ENCODE results near the gene RBP3.

The RBP3 gene

GRCh38 chr10:47310090-47310505 lies 38.1 kb upstream of the RBP3 start:
- no peak overlapping the region for H3K27ac ChIP-seq (ENCODE audit: low read length)
- TF ChIP-seq CTCF (IDR thresholded peaks at IDR 0.05; ENCODE audit: low read depth, low read length) (no peak), EZH2phosphoT487 (IDR thresholded peaks at IDR 0.05; ENCODE audit: low read depth) (no peak)
- H3K4me1 ChIP-seq (ENCODE audit: low read length): peaks cover 8% of the 10 kb centered on the region

GRCh38 chr10:47311193-47311931 lies 36.8 kb upstream of the RBP3 start:
- H3K9ac ChIP-seq (ENCODE audit: low read length): peak overlapping the region; percentile 6; the same call in 1 of the 2 replicates
- peak overlapping the region; percentile 77; the same call in 1 of the 2 replicates for H2AFZ ChIP-seq (ENCODE audit: low read depth, low read length)
- no peak for TF ChIP-seq EZH2phosphoT487 (IDR thresholded peaks at IDR 0.05; ENCODE audit: low read depth)
- TF ChIP-seq CTCF (IDR thresholded peaks at IDR 0.05; ENCODE audit: low read depth, low read length): no peak

More at GRCh38 chr10:47310090-47310505, 38.1 kb upstream of the RBP3 start:
- Histone ChIP-seq H3K27me3 (ENCODE audit: low read depth, low read length) (no peaks in the 10 kb centered on the region), H3K36me3 (replicated peaks; ENCODE audit: low read depth, low read length) (no peaks in the 10 kb centered on the region), H4K20me1 (ENCODE audit: insufficient read depth, low read length) (no peaks in the 10 kb centered on the region), H2AFZ (ENCODE audit: low read depth, low read length) (no peak overlapping the region), H3K4me3 (ENCODE audit: low read length) (no peak overlapping the region), H3K4me2 (ENCODE audit: low read length) (no peak overlapping the region), H3K79me2 (ENCODE audit: low read length) (no peaks in the 10 kb centered on the region), H3K9me3 (ENCODE audit: insufficient read depth, low read length) (no peaks in the 10 kb centered on the region), H3K9ac (ENCODE audit: low read length) (no peak overlapping the region)

GRCh38 chr10:47311932-47312662 lies 36.1 kb upstream of the RBP3 start:
- H3K9ac ChIP-seq (ENCODE audit: low read length): peak overlapping the region; percentile 6; the same call in 1 of the 2 replicates
- H3K27ac ChIP-seq (ENCODE audit: low read length): no peak overlapping the region
- peaks cover 8% of the 10 kb centered on the region for H3K4me1 ChIP-seq (ENCODE audit: low read length)
- no peaks in the 10 kb centered on the region for H3K9me3 ChIP-seq (ENCODE audit: insufficient read depth, low read length)
- peak; percentile 86 for TF ChIP-seq CTCF (IDR thresholded peaks at IDR 0.05; ENCODE audit: low read depth, low read length)
- no peak for TF ChIP-seq EZH2phosphoT487 (IDR thresholded peaks at IDR 0.05; ENCODE audit: low read depth)
- peak overlapping the region; percentile 64 for H3K4me2 ChIP-seq (ENCODE audit: low read length)
- H3K4me3 ChIP-seq (ENCODE audit: low read length): peak overlapping the region; percentile 31; the same call in 1 of the 2 replicates
- H3K79me2 ChIP-seq (ENCODE audit: low read length): no peaks in the 10 kb centered on the region
- no peaks in the 10 kb centered on the region for H4K20me1 ChIP-seq (ENCODE audit: insufficient read depth, low read length)
- no peaks in the 10 kb centered on the region for H3K36me3 ChIP-seq (replicated peaks; ENCODE audit: low read depth, low read length)
- H2AFZ ChIP-seq (ENCODE audit: low read depth, low read length): peak overlapping the region; percentile 77; the same call in 1 of the 2 replicates
- no peaks in the 10 kb centered on the region for H3K27me3 ChIP-seq (ENCODE audit: low read depth, low read length)

More at GRCh38 chr10:47311193-47311931, 36.8 kb upstream of the RBP3 start:
- Histone ChIP-seq H3K36me3 (replicated peaks; ENCODE audit: low read depth, low read length) (no peaks in the 10 kb centered on the region), H3K4me1 (ENCODE audit: low read length) (peaks cover 8% of the 10 kb centered on the region), H3K9me3 (ENCODE audit: insufficient read depth, low read length) (no peaks in the 10 kb centered on the region), H3K79me2 (ENCODE audit: low read length) (no peaks in the 10 kb centered on the region), H3K4me3 (ENCODE audit: low read length) (no peak overlapping the region), H4K20me1 (ENCODE audit: insufficient read depth, low read length) (no peaks in the 10 kb centered on the region), H3K27ac (ENCODE audit: low read length) (no peak overlapping the region), H3K4me2 (ENCODE audit: low read length) (peak overlapping the region; percentile 64), H3K27me3 (ENCODE audit: low read depth, low read length) (no peaks in the 10 kb centered on the region)

GRCh38 chr10:47312663-47312995 lies 35.5 kb upstream of the RBP3 start:
- Histone ChIP-seq H3K36me3 (replicated peaks; ENCODE audit: low read depth, low read length) (no peaks in the 10 kb centered on the region), H3K4me1 (ENCODE audit: low read length) (peaks cover 8% of the 10 kb centered on the region), H3K4me3 (ENCODE audit: low read length) (no peak overlapping the region), H4K20me1 (ENCODE audit: insufficient read depth, low read length) (no peaks in the 10 kb centered on the region), H3K4me2 (ENCODE audit: low read length) (no peak overlapping the region), H3K9me3 (ENCODE audit: insufficient read depth, low read length) (no peaks in the 10 kb centered on the region), H3K79me2 (ENCODE audit: low read length) (no peaks in the 10 kb centered on the region), H3K27me3 (ENCODE audit: low read depth, low read length) (no peaks in the 10 kb centered on the region), H3K27ac (ENCODE audit: low read length) (no peak overlapping the region), H3K9ac (ENCODE audit: low read length) (no peak overlapping the region), H2AFZ (ENCODE audit: low read depth, low read length) (no peak overlapping the region)
- TF ChIP-seq EZH2phosphoT487 (IDR thresholded peaks at IDR 0.05; ENCODE audit: low read depth): no peak
- no peak for TF ChIP-seq CTCF (IDR thresholded peaks at IDR 0.05; ENCODE audit: low read depth, low read length)
